Stimulated activated CD8-positive, alpha-beta memory T cell treated with anti-CD3 and anti-CD28 coated beads, Interleukin-12 subunit alpha, Interleukin-12 subunit beta, amount 100 ng/mL, for 1 hour (primary cell): ENCODE data around the gene C10orf105.

Experiments used
- DNase-seq: peaks from one replicate; pipeline ENCODE4 v3.0.0-alpha.2; 2020; ENCODE audit warnings: low read depth

The C10orf105 gene, protein sequence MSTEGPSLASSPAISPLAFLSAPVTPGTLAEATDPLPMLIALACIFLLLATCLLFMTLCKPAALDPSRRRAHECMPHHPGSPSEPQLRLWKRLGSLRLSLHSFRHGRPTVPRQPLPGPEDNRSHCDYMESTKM

DNA sequence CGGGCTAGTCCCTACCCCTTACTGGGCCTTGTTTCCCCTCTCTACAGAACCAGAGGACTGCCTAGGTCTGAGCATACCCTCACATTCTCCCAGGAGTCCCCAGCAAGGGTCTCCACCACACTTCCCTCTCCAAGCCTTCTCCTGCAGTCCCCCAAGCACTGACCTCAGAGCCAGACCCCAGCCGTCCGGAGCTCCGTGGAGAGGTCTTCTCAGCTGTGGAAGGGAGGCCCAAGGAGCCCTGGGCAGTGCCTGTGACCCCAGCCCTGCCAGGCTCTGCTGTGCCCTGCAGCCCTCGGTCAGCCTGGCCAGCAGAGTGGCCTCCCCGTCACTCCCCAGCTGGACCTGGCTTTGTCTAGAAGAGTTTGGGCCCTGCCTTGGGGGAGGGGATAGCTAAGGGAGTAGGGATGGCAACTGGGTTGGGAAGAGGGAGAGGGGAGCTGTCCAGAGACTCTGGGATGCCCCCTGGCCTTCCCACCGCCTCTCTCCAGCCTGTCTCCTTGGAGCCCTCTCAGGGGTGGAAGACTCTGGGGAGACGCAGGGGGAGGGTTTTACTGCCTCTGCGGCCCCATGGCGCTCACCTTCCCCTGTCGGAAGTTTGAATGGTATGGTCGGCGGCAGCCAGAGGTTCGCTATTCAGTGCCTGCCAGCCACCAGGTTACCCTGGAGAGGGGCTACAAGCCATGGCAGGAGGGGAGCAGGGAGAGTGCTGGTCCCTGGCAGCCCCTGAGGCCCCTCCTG is at the start of gene C10orf105:
Gene C10orf105 (minus strand): TSS at position 315 of the 738 bp plus-strand sequence. CDS start 3,441 bp downstream, outside the sequence.
- DNase-seq: no peak

DNA sequence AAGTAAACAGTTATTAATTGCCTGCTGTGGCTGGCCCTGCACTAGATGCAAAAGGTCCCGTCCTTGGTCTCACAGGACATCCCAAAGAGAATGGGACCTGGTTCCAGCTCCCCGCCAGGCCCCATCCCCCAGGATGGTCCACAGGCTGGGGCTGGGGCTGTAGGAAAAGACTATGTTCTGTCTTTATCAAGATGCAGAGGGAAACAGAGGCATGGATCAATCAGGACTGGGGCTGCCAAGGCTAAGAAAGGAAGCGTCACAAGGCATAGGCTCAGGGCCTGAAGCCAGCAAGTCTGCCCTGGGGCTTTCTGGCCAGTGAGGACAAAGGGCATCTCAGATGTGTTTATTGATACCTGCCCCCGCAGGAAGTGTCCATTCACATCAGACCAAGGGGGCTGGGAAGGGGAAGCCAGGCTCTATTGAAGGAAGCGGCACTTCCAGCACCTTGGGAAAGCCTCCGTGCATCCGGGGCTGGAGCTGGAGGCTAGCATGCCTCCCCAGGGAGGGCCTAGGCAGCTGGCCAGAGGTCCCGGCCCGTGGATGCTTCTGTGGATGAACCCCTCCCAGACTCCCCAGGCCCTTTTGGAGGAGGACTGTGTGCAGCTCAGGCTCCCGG is 48.0 kb upstream of the C10orf105 start:
- no peak for DNase-seq

DNA sequence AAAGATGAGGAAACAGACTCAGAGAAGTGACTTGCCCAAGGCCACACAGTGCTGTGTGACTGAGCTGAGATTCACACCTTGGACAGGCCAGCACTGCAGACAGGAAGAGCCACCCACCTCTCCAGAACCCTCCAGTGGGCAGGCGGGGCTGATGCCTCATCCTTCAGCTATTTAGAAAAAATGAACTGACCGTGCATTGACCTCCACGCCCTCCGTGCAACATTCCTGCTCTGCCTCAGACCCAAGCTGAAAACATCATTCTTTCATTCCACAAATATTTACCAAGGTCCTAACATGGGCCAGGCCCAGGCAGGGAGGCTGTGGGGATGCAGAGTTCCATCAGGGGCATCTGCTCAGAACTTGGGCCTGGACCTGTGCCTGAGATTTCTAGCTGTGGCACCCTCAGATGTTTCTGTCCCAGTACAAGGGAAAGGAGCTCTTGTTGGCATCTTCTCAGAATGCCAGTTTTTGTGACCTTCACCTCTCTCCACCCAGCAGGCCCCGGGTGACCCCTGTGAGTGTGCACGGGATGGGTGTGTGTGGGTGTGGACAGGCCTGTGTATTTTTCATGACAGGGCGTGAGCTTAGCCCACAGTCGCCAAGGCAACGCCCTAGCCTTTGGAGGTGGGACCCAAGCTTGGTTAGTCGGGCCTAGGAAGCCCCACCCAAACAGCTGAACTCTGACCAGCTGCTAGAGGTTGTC is 47.3 kb upstream of the C10orf105 start:
- no peak for DNase-seq

DNA sequence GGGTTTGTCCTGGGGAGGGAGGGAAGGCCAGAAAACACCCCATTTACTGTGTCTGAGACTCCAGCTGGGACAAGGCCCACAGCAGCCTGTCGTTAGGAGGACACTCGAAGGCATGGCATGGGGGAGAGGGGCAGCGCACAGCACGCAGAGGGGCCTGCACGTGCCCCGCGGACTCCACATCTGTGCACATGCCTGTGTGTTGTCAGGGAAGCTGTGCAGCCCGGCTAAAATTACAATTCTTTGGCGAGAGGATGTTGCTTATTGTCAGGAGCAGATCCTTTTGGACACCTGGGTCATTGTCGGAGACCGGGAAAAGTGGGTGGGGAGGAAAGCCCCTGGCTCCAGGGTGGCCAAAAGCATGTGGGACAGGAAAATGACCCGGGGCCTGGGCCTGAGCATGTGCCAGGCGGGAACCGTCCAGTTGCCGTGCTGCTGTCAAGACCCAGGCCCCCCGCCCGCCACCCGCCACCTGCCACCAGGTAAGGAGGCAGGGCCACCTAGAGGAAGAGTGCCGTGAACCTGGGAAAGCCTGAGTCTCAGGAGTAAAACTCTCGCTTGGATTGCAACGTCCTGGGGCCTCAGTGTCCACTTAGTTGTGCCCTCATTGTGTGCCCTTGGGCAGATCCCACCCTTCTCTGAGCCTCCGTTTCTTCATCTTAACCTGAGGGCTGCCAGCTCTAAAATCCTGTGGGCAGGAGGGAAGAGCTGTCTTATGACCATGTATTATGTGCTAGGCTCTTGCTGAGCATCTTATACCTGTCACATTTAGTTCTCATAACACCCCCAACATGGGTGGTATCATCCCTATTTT is 46.5 kb upstream of the C10orf105 start:
- no peak for DNase-seq

DNA sequence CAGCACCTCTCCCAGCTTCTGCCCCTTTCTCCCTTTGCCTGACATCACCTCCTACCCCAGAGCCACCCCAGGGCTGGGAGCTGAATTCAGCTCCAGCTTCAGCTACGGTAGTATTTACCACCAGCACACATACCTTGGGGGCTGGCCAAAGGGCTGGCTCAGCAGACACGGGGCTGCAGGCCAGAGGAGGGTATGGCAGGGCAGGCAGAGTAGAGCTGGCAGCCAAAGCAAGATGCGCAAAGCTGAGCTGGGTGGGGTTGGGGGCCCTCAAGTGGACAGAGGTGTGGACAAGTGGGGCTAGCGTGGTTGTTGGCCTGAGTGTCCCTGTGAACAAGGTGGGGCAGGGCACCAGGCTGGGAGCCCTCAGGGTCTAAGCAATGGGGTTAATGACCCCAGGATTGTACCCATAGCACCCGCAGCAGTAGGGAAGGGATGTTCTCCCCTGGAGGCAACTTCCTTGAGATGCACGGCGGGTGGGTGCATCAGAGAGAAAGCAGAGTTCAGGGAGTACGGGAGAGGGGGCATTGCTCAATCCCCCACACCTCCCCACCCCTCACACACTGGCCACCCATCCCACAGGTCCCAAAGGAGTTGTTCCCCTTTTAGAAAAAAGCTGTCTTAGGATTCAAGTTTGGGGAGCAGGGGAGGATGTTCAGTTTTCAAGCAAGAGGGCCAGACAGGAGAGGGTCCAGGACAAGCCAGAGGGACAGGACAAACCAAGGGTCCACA is 45.8 kb upstream of the C10orf105 start:
- DNase-seq: no peak

DNA sequence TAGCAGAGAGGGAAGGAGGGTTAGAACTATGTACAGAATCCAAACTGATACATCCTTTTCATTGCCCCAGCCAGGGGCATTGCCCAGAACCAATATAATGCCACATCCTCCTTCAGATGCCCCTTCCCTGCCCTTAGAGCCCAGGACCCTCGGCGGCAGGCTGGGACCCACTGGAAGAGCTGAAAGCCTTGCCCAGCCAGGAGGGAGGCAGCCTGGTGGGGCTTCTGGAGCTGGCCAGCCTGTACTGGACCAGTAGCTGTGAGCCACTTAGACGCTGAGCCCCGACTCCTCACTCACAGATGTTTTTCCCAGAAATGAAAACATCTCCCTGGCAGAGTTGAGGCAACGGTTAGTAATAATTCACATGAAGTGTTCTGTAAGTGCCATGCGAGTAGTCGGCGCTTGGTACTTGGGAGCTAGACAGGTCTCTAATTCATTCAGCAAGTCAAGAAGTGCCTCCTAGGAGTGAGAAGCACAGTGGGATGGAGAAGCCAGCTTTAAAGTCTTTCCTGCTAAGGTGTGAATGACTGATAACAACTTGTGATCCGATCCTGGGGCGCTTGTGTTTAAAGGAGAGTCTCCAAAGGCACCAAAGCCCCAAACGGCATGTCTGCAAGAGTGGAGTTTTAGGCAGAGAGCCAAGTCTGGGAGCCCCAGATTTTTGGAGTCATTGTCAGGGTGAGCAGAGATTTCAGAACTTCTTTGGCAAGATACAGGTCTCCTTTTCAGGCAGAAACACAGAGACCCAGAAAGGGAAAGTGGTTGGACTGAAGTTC is 44.0 kb upstream of the C10orf105 start:
- DNase-seq: no peak

DNA sequence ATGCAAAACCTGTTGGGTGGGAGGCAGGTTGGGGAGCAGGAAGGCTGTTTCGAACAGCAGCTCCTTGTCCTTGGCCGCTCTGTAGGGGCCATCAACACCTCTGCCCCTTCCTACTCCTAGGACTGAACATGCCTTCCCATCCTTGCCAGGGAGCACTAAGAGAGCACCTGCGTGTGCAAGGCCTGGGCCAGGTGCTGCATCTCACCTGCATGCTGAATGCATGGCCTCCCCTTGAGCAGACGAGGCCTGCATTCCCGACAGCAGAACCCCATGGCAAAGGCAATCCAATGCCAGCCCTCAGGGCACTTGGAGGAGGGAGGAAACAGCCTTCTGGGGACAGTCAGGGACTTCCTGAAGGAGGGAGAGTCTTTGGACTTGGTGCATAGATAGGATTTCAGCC is 42.7 kb upstream of the C10orf105 start:
- DNase-seq: no peak

DNA sequence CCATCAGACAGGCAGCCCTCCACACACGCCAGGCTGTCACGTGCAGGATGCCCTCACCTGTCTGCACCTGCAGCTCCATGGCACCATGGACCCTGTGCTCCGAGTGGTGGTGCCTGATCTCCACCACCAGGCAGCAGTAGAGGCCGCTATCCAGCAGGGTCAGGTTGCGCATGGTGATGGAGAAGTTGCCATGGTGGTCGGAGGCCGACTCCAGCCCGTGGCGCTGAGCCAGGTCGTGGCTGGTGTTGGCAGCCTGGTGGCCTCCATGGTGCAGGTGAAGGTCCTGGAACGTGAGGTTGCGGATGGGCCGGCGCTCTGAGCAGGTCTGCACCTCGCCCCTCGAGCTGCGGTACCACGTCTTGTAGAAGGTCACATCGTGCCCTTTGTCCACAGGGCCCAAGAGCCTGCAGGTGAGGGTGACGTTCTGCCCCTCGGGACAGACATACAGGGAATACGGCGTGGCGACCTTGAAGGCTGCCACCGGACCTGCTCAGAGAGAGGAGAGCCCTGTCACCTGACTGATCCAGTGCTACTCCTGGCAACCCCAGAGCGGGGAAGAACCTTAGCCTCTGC is 42.0 kb upstream of the C10orf105 start:
- no peak for DNase-seq

DNA sequence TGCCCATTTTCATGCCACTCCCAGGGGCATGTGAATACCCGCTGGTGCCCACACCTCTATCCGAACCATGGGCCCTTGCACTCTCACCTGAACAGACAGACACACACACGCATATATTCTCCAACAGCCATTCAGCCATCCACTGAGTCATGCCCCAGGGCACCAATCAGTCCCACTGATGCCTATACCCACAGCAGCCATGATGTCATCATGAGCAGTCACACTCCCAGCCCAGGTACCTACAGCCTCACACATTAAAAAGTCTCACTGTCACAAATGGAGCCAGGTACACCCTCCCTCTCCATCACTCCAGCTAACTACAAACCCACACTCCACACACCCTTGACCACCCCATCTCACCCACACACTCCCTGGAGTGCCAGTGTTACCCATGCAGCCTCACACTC is 41.5 kb upstream of the C10orf105 start:
- peak; percentile 37 for DNase-seq

DNA sequence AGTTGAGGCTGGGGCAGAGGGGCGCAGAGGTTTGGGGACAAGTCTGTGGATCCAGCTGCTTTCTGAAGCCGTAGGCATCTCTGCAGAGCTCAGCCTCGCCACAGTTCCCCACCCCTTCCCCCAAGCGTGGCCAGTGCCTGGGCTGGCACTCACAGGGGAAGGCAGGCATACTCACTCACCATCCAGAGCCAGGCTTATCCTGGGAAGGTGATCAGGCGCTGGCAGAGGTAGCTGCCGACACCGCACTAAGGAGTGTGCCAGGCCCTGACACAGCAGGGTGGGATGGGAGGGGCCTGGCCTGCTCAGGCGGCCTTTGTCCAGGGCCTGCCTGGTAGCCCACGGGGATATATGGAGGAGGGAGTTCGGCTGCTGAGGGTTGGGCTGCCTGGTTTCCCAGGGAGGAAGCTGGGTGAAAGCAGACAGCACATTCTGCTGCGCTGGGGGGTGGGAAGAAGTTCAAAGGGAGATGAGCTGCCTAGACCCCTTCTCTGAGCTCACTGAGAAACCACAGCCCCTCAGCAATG is 37.9 kb upstream of the C10orf105 start:
- no peak for DNase-seq

DNA sequence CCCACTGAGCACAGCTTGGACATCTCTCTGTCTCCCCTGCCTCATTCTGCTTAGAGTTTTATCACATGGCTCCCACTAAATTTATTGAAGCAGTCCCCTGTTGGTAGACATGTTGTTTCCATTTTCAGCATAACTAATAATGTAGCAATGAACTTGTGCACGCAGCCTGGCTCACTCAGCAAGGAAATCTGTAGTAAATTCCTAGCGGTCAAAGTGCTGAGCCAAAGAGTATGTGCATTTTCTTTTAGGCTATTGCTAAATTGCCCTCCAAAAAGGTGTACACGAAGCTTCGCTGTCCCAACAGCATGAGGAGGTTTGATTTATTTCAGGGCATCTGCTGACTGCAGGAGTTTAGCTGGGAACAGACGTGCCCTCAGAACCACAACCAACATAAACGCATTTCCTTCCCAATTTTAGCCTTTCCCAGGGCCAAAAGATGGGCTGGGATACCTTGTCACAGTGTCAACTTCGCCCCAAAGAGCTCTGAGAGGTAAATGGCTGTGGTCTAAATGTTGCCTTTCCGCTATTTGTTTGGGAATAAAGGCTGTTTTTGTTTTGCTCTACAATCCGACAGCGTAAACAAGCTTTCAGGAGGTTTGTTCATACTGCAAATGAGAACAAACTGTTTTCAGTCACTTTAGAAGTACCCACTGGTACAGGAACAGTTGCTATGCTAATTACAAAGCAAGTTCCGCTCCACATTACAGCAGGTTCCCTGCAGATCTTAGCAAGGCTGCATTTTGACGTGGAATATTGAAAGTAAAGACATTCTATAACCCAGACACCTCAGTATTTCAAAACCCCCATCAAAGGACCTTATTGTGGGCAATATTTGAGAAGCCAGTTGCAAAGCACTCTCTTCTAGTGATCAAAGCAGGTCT is 37.0 kb upstream of the C10orf105 start:
- no peak for DNase-seq

DNA sequence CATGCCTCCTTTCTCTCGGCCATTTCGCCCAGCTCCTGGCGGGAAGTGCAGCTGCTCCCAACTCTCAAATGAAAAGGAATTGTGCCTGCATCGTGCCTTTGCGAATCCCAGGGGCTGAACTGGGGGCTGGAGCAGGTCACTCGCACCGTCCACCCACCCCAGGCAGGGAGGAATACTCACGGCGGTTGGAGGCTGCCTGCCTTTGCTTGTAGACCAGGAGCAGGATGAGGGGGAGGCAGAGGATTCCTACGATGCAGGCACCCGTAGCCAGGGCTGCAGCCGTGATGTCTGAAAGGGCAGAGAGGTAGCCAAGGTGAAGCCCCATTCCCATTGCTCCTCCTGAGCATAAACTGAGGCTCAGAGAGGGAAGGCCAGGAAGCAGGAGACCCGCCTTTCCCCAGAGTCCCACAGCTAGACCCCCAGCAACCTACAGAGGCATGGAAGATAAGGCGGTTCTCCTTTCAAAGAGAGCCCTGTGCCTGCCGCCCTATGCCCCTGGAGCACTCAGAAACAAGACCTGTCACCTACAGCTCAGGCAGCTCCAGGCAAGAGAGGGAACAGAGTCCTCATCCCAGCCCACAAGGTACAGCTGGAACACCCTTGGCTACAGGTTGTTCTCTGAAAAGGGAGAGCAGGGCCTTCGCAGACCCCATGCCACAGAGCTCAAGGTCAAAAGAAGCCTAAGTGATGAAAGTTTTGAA is 35.8 kb upstream of the C10orf105 start:
- DNase-seq: no peak

DNA sequence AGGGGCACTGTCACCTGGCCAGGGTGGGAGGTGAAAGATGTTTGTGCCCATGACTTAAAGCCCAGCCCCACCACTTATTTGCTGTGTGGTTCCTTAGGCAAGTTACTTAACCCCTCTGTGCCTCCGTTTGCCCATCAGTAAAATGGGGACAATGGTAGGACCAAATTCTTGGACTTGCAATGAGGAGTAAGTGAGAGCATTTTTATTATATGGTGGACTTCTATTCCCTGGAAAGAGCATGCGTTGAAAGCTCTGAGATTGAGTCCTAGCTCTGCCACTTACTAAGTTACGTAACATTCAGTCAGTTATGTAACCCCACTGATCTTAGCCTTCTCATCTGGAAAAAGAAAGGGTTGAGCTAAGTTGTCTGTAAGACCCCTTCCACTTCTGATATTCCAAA is 35.0 kb upstream of the C10orf105 start:
- no peak for DNase-seq

DNA sequence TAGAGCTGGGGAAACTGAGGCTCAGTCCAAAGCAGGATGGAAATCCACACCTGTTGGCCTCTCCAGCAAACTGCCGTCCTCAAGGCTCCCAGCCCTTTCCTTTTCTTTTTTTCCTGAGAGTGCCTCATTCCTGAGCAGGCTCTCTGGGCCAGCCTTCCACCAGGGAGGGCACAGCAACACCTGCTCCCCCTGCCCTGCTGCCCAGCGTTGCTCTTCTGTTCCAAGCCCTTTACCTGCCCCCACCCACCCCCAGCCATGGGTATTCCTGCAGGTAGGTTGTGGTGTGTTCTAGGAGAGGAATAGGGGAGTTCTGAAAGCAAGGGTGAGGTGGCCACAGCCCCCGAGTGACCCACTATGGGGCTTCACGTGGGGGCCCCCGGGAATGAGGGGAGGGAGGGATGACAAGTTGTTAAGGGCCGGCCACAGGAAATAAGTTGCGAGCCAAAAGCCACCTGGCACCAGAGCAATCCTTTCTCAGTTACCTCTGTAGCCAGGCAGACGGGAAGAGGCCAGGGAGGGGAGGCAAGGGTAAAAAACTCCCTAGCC is 34.5 kb upstream of the C10orf105 start:
- no peak for DNase-seq

DNA sequence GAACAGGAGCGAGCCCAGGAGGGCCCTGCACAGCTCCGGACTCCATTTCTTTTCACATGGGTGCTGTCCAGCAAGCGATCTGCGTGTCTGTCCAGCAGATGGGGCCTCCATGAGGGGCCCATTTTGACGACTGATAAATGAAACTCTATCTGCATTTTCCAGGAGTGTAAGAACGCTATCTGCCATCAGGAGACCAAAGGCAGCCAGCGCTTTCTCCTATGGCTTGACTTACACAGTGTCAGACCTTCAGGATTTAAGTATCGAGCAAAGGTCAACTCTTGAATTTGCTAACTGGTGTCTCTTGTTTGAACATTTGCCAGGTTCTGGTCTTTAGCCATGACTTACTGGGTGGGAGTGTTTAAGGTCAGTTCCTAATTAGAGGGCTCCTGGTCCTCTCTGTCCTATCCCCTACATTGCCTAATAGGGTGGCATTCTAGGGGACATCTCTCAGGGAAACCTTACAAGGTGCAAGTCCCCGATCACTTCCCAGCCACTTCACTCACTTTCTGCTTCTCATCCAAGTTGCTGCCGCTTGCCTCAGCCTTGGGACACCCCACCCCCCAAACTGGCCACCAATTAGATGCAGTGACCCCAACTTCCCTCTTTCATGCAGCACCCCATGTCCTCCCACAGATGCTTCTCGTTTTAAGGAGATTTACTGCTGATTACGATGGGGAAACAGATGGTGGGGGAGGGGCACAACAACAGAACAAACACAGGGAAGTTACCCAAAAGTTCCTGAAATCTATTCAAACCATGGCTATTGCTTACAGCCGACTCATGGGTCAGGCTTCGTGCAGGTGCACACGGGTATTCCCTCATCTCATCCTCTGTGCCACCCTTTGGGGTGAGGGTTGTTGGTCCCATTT is 33.7 kb upstream of the C10orf105 start:
- no peak for DNase-seq

DNA sequence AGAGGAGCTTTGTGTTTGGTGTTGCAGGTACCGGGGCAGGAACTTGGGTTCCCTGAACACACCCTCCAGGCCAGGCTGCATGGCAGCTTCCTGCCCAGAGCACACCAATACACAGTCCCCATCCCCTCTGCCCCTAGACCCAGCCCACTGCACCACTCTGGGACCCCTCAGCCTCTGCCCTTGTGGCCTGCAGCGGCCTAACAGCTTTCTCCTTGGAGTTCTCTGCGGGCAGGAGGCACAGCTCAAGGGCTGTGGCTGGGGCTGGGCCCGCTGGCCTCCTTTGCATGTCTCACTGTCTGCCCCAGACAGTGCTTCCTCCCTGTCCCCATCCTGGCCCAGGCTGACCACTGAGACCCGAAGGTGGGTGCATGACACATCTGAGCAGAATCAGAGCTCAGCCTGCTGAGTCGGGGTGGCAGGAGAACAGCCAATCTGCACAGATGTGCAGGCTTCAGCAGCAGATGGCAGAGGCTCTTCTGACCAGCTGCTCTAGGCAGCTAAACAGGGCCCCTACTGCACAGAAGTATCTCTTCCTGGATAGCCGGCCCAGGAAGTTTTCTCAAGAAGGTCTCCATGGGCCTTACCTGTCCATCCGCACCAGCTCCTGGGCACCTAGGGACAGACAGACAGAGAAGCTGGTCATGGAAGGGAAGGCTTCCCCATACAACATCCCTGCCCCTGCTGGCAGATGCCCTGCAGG is 33.0 kb upstream of the C10orf105 start:
- DNase-seq: no peak
